Keratinocyte (primary cell): Measurements from ENCODE around the gene RHOXF1.
"Not testable (repeated sequence)": the region's sequence is repeated elsewhere in the genome, so short reads cannot be mapped to it uniquely, and the experiment has no call there.

ENCODE experiments used
- CTCF ChIP-seq, 3 experiments: IDR thresholded peaks in 1 of 3; conservative IDR thresholded peaks in 1 of 3; optimal IDR thresholded peaks in 1 of 3; 2 replicates in 2 of 3; 3 replicates in 1 of 3; pipeline versions ENCODE3 to v1.5.1; 2011; ENCODE audit warnings: low read length in 3 of 3, mild to moderate bottlenecking in 3 of 3, moderate library complexity in 2 of 3, control low read depth in 1 of 3, inconsistent platforms in 1 of 3; ENCODE audit not compliant: insufficient read depth in 2 of 3; ENCODE audit errors: extremely low read depth in 1 of 3
- EZH2 ChIP-seq: IDR thresholded peaks from one replicate; pipeline ENCODE4 v1.6.1; 2012; ENCODE audit warnings: inconsistent platforms, mild to moderate bottlenecking, low read length, moderate library complexity

- TF ChIP-seq CTCF (optimal IDR thresholded peaks at IDR 0.05 in 1 of 3, IDR thresholded peaks at IDR 0.05 in 1 of 3, conservative IDR thresholded peaks at IDR 0.05 in 1 of 3; ENCODE audit: extremely low read depth in 1 of 3, insufficient read depth in 2 of 3, low read length in 3 of 3); EZH2: not testable (repeated sequence)
Observed at GRCh38 chrX:120104707-120105106, 11.0 kb downstream of the RHOXF1 start.
